Panc1 (cell line): ENCODE data around the gene ITPR2. TPM values are rescaled to one million over a fixed set of nuclear protein-coding genes. Genes with fewer than 3 reads are reported as not detected.

Experiments
- ATAC-seq: fragments of 200-7000 bp; cut with Tn5 transposase; 2 replicates; pipeline ENCODE4 v1.9.1; 2020; ENCODE audit warnings: mild to moderate bottlenecking, moderate library complexity
- BruUV-seq: library from RNA; stranded (reverse); fragments of 400-500 nt; replicated peaks from 2 replicates; lab custom pipeline; 2021; lab: Mats Ljungman, UMichigan
- CTCF ChIA-PET: fragments of 300-600 bp; sonication (Branson Sonifier 250); formaldehyde crosslinking; loops from one replicate; lab custom pipeline; 2022; ENCODE audit warnings: antibody characterized with exemption; lab: Charles Lee
- POLR2A ChIA-PET: fragments of 300-600 bp; sonication (Branson Sonifier 250); formaldehyde crosslinking; loops from one replicate; lab custom pipeline; 2022; ENCODE audit warnings: antibody characterized with exemption; lab: Charles Lee
- DNase-seq: peaks from one replicate; pipeline ENCODE4 v3.0.0-alpha.2; 2010; ENCODE audit warnings: low read depth, low spot score
- H3K27ac ChIP-seq: 2 replicates; pipeline ENCODE4 v1.5.1; 2011; ENCODE audit warnings: mild to moderate bottlenecking, low read length, inconsistent platforms
- H3K27me3 ChIP-seq: fragments of 200-500 bp; sonication (Bioruptor generic); 2 replicates; pipeline ENCODE4 v1.6.0; 2014; ENCODE audit warnings: low read length, inconsistent platforms; ENCODE audit not compliant: control insufficient read depth, insufficient read depth
- H3K36me3 ChIP-seq: fragments of 200-500 bp; sonication (Bioruptor generic); 2 replicates; pipeline ENCODE4 v1.5.1; 2014; ENCODE audit warnings: inconsistent platforms, mild to moderate bottlenecking, low read length, moderate library complexity; ENCODE audit not compliant: control insufficient read depth, insufficient read depth
- H3K4me1 ChIP-seq: 2 replicates; pipeline ENCODE4 v1.5.1; 2011; ENCODE audit warnings: inconsistent platforms, mild to moderate bottlenecking, low read length, moderate library complexity; ENCODE audit not compliant: control insufficient read depth, insufficient read depth
- H3K4me3 ChIP-seq, 2 experiments: 2 replicates each; pipeline ENCODE4 v1.5.1; 2011 to 2012; ENCODE audit warnings: low read depth in 2 of 2, low read length in 2 of 2, mild to moderate bottlenecking in 2 of 2, inconsistent platforms in 1 of 2, moderate library complexity in 1 of 2
- H3K9me3 ChIP-seq: fragments of 200-500 bp; sonication (Bioruptor generic); 2 replicates; pipeline ENCODE4 v1.5.1; 2014; ENCODE audit warnings: low read depth, mild to moderate bottlenecking, inconsistent platforms, low read length, moderate library complexity; ENCODE audit not compliant: control insufficient read depth, insufficient read depth
- SIN3A ChIP-seq: IDR thresholded peaks from 2 replicates; pipeline ENCODE4 v1.6.1; 2012; ENCODE audit warnings: low read depth, mild to moderate bottlenecking, low read length, moderate library complexity, borderline replicate concordance; ENCODE audit not compliant: insufficient read depth
- TCF7L2 ChIP-seq: IDR thresholded peaks from 2 replicates; pipeline ENCODE4 v1.6.1; 2011; ENCODE audit warnings: mild to moderate bottlenecking, low read depth, low read length, inconsistent platforms
- in situ Hi-C: cut with HindIII; loops from 2 replicates; pipeline ENCODE4 v1.10.0; 2016; ENCODE audit warnings: low sequenced_read_pairs, low pct_unique_long_range_greater_than_20kb
- intact Hi-C: fragments of 100-400 bp; cut with micrococcal nuclease; formaldehyde crosslinking; loops from one replicate; pipeline ENCODE4 v1.10.0; 2022; ENCODE audit not compliant: unreplicated experiment
- total RNA-seq: library from RNA; stranded (reverse); gene quantifications from one replicate; pipeline ENCODE4 v1.2.1, GENCODE V29; 2021; ENCODE audit not compliant: unreplicated experiment
- TF ChIP-seq, protein P1 (sequence below): fragments of 450-650 bp; IDR thresholded peaks from 2 replicates; pipeline ENCODE4 v1.5.1; 2017; ENCODE audit warnings: mild to moderate bottlenecking
- TF ChIP-seq, protein P2 (sequence below), 2 experiments: IDR thresholded peaks; 2 replicates each; pipeline ENCODE4 v1.6.1; 2011 to 2012; ENCODE audit warnings: low read depth in 2 of 2, control low read depth in 1 of 2, low read length in 1 of 2, mild to moderate bottlenecking in 1 of 2, moderate library complexity in 1 of 2; ENCODE audit not compliant: insufficient read depth in 1 of 2

The ITPR2 gene
- total RNA-seq, 1 experiment from 2014 or later: 41.8 TPM

- BruUV-seq: no TSS peak
- in situ Hi-C loops (no loop called here), intact Hi-C loops (no loop called here)
- Histone ChIP-seq H3K27me3 (no peaks in the 10 kb centered on the region), H3K36me3 (no peaks in the 10 kb centered on the region), H3K9me3 (no peaks in the 10 kb centered on the region), H3K27ac (no peak overlapping the region), H3K4me1 (peaks cover 6% of the 10 kb centered on the region), H3K4me3 (no peak overlapping the region)
- TF ChIP-seq TCF7L2: no peak
- TF ChIP-seq, protein P1, sequence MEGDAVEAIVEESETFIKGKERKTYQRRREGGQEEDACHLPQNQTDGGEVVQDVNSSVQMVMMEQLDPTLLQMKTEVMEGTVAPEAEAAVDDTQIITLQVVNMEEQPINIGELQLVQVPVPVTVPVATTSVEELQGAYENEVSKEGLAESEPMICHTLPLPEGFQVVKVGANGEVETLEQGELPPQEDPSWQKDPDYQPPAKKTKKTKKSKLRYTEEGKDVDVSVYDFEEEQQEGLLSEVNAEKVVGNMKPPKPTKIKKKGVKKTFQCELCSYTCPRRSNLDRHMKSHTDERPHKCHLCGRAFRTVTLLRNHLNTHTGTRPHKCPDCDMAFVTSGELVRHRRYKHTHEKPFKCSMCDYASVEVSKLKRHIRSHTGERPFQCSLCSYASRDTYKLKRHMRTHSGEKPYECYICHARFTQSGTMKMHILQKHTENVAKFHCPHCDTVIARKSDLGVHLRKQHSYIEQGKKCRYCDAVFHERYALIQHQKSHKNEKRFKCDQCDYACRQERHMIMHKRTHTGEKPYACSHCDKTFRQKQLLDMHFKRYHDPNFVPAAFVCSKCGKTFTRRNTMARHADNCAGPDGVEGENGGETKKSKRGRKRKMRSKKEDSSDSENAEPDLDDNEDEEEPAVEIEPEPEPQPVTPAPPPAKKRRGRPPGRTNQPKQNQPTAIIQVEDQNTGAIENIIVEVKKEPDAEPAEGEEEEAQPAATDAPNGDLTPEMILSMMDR: no peak
- CTCF ChIA-PET: no interaction called here
- ATAC-seq (no peak), DNase-seq (no peak)
- POLR2A ChIA-PET: no interaction called here
These were observed 62.5 kb downstream of the ITPR2 start for GRCh38 chr12:26770239-26771070.

DNA sequence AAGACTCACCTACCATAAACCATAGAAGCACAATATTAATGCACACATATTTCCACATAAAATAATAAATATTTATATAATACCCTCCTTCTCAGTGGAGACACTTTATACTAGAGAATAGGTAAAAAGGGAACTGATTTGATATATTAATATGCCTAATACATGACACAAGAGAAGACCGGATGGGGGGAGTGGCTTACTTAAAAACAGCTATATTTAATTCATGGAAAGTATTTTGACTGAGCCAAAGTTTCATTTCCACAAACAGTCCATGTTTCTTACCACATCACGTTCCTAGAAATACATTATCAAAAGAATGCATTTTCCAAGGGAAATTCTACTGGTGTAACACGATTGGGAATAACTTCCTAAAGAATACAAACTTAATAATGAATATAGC lies 63.4 kb downstream of the ITPR2 start:
- in situ Hi-C loops: no loop called here
- DNase-seq: no peak
- Histone ChIP-seq H3K27me3 (no peaks in the 10 kb centered on the region), H3K4me3 (no peak overlapping the region), H3K9me3 (no peaks in the 10 kb centered on the region), H3K27ac (no peak overlapping the region), H3K36me3 (no peaks in the 10 kb centered on the region), H3K4me1 (peaks cover 6% of the 10 kb centered on the region)
- ChIA-PET POLR2A (no interaction called here), CTCF (no interaction called here)
- ATAC-seq: no peak
- no TSS peak for BruUV-seq
- intact Hi-C loops: no loop called here
- TF ChIP-seq SIN3A: no peak
- TF ChIP-seq, protein P2, sequence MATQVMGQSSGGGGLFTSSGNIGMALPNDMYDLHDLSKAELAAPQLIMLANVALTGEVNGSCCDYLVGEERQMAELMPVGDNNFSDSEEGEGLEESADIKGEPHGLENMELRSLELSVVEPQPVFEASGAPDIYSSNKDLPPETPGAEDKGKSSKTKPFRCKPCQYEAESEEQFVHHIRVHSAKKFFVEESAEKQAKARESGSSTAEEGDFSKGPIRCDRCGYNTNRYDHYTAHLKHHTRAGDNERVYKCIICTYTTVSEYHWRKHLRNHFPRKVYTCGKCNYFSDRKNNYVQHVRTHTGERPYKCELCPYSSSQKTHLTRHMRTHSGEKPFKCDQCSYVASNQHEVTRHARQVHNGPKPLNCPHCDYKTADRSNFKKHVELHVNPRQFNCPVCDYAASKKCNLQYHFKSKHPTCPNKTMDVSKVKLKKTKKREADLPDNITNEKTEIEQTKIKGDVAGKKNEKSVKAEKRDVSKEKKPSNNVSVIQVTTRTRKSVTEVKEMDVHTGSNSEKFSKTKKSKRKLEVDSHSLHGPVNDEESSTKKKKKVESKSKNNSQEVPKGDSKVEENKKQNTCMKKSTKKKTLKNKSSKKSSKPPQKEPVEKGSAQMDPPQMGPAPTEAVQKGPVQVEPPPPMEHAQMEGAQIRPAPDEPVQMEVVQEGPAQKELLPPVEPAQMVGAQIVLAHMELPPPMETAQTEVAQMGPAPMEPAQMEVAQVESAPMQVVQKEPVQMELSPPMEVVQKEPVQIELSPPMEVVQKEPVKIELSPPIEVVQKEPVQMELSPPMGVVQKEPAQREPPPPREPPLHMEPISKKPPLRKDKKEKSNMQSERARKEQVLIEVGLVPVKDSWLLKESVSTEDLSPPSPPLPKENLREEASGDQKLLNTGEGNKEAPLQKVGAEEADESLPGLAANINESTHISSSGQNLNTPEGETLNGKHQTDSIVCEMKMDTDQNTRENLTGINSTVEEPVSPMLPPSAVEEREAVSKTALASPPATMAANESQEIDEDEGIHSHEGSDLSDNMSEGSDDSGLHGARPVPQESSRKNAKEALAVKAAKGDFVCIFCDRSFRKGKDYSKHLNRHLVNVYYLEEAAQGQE (IDR thresholded peaks at IDR 0.05; ENCODE audit: insufficient read depth in 1 of 2, low read depth in 2 of 2, low read length in 1 of 2): no peak
- TF ChIP-seq, protein P1: no peak
